Measurements from ENCODE around the gene CHST15.

CHST15 gene

GRCh38 chr10:123991611-123992570 lies 101.5 kb downstream of the CHST15 start:
- no peak for TF ChIP-seq CTCF (conservative IDR thresholded peaks at IDR 0.05)
- TF ChIP-seq ZFX (IDR thresholded peaks at IDR 0.05): no peak
- H3K27ac ChIP-seq: no peak overlapping the region

DNA sequence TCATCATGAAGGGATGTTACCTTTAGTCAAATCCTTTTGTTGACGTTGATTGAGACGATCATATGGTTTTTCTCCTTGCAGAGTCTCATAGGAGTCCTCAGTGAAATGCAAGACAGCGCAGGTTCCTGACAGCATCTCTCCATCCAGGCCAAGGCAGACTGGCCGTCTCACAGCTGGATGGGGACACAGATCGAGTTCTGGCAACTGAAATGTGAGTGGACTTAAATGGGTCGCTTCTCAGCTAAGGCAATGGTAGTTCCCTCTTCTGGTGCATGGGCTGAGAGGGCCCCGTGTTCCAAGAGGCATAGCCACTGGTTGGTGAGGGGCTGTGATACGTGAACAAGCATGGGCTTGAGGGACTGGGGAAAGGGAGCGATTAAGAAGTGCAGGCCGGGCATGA lies 102.5 kb downstream of the CHST15 start:
- TF ChIP-seq CTCF (conservative IDR thresholded peaks at IDR 0.05) (no peak), ZFX (IDR thresholded peaks at IDR 0.05) (no peak)
- H3K27ac ChIP-seq: no peak overlapping the region

GRCh38 chr10:123988694-123989093 lies 104.7 kb downstream of the CHST15 start:
- TF ChIP-seq CTCF (conservative IDR thresholded peaks at IDR 0.05) (no peak), ZFX (IDR thresholded peaks at IDR 0.05) (no peak)

DNA sequence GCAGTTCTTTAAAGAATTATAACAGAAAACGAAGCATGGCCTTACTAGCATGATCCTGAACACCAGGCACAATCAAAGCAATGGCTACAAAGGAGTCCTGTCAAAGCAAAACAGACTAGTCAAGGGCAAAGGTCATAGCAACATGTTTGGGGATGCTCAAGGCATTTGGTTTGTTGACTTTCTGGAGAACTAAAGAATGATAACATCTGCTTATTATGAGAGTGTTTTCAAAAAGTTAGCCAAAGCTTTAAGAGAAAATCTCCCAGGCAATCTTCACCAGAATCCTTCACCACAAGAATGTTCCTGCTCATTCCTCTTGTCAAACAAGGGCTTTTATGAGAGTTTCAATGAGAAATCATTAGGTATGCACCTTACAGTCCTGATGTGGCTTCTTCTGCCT lies 106.7 kb downstream of the CHST15 start:
- no peak for TF ChIP-seq ZFX (IDR thresholded peaks at IDR 0.05)
- TF ChIP-seq CTCF (conservative IDR thresholded peaks at IDR 0.05): no peak
- no peak overlapping the region for H3K27ac ChIP-seq

More at GRCh38 chr10:123988694-123989093, 104.7 kb downstream of the CHST15 start:
- no peak overlapping the region for H3K27ac ChIP-seq

DNA sequence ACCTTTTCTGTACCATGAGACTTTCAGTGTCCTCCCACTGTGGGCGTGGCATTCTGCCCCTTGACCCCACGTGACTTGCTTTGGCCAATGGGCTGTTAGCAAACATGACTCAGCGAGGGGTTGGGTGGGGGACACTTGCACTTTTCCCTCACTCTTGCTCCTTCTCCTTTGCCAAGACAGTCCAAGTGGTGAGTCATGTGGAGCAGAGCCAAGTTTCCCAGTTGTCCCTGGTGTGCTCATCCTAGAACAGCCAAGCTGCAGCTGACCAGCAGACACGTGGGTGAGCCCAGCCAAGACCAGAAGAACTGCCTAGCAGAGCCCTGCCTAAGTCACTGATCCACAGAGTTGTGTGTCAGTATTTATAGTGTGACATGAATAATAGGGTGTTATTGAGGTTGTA lies 119.0 kb downstream of the CHST15 start:
- H3K27ac ChIP-seq: no peak overlapping the region
- TF ChIP-seq CTCF (conservative IDR thresholded peaks at IDR 0.05) (no peak), ZFX (IDR thresholded peaks at IDR 0.05) (no peak)

DNA sequence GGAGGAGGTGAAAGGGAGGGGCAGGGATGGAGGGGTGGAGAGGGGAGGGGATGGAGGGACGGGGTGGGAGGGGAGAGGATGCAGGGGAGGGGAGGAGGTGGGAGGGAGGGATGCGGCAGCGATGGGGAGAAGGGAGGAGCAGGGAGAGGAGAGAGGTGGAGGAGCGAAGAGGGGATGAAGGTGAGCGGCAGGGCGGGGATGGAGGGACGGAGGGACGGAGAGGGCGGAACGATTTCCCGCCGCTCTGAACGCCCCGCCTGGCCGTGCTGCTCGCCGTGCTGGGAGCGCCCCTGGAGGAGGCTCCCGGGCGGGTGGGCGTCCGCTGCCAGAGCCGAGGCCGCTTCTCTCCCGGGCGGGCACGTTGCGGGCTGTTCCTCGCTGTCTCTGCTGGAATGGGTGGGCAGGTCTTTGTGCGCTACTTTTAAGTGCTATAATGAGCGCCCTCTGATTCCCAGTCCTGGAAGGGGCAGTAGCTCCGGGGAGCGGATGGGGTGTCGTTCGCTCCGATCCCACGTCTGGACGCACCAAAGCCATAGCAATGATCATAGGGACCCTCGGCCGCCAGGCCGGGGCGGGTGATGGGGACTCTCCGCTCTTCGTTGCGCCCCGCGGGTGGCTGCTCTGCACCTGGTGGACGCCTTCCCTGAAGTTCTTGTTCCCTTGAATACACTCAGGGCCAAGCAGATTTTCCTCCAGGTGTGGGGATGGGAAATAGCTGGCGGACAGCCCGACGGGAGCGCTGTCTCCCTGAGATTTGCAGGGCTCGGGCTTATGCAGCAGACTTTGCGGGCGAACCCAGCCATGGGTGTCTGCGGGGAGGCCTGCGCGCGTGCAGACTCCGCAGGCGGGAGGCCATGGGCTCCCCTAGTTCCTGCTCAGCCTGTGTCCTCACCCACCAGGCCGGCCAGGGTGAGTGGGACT lies 120.7 kb downstream of the CHST15 start:
- TF ChIP-seq CTCF (conservative IDR thresholded peaks at IDR 0.05) (no peak), ZFX (IDR thresholded peaks at IDR 0.05) (no peak)
- no peak overlapping the region for H3K27ac ChIP-seq

- no peak overlapping the region for H3K27ac ChIP-seq
- TF ChIP-seq CTCF (conservative IDR thresholded peaks at IDR 0.05) (no peak), ZFX (IDR thresholded peaks at IDR 0.05) (no peak)
These were observed 122.5 kb downstream of the CHST15 start for GRCh38 chr10:123970927-123971286.
